Stimulated activated CD8-positive, alpha-beta memory T cell treated with anti-CD3 and anti-CD28 coated beads, Interleukin-12 subunit alpha, Interleukin-12 subunit beta, amount 100 ng/mL, for 4 hours (primary cell): ENCODE results near the gene LRGUK.

Experiments used
- DNase-seq: peaks from one replicate; pipeline ENCODE4 v3.0.0-alpha.2; 2020; ENCODE audit warnings: low read depth

Gene LRGUK

GRCh38 chr7:134126146-134126545, 994 bp upstream of the LRGUK start:
- DNase-seq, result no peak

DNA sequence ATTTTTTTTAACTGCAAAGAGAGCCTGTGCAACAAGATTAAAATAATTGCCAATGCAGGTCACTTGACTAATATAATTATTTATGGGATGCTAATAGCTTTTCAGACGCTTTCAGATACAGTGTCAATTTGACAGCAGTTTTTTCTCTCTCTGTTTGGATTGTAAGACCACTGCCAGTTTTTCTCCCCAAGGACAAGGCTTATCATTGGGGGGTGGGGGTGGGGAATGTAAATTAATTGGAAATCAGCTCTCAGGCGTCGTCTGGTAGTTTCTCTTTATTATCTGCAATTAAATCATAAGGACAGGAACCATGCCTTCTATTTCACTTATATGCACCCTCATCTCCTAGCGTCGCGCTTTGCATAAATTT, 559 bp upstream of the LRGUK start:
- DNase-seq, result no peak

DNA sequence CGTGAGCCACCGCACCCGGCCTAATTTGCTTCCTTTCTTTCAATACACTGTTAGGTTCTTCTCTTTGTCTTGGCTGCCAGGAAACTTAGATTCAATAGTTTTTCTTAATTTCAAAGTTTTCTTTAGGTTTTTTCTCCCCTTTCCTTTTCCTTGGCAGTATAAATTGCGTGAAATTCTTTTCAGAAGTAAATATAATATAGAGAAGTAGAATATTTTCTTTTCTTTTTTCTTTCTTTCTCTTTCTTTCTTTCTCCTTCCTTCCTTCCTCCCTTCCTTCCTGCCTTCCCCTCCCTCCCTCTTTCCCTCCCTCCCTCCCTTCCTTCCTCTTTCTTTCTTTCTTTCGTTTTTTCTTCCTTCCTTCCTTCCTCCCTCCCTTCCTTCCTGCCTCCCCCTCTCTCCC, 1.7 kb downstream of the LRGUK start:
- DNase-seq, result no peak

DNA sequence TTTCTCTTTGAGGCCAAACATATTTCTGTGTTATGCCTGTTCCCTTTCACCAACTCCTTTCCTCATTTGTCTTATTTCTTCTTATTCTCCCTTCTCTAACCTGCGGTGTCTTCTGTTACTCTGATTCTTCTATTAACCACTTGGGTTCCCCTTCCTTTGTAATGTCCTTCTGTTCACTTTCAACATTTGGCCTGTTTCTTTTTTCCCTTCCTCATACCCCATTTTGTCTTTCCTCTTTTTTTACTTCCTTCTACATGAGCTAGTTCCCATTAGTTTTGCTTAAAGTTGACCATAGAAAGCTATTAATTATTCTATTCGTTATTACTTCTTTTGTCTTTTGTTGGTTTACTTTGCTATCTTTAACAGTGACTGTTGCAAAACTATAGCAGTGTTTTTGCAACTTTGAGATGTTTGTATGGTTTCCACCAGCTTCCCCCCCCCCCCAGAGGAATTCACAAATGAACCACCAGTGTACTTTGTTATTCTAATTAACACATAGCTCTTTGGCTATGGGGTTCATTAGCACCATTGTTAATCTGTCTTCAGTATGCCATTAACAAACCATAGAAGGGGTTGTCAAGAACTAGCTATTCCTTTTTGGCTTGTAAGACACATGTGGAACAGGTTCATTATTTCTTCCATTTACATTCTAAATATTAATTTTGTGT, 2.9 kb downstream of the LRGUK start:
- DNase-seq, result no peak

DNA sequence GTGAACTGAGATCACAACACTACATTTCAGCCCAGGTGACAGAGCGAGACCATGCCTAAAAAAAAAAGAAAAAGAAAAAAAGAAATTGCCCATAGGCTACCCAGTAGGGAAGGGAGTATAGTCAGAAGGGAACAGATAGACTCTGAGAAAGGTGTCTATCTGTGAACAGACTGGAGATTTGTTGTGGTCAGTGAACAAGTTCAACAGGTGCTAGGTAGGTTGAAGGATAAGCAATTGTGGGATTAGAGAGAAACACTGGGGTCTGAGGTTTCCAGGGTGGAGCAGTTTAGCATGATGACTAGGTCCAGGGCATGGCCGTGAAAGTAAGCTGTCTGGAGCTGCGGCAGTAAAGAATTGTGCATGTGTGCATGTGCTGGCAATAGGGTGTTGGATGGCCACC, 6.9 kb downstream of the LRGUK start:
- no peak for DNase-seq

- DNase-seq, result peak; percentile 3
Measured at GRCh38 chr7:134140889-134141867, 14.0 kb downstream of the LRGUK start.

- no peak for DNase-seq
Measured at GRCh38 chr7:134141868-134142264, 14.7 kb downstream of the LRGUK start.

GRCh38 chr7:134153493-134154136, 26.5 kb downstream of the LRGUK start:
- DNase-seq, result no peak

DNA sequence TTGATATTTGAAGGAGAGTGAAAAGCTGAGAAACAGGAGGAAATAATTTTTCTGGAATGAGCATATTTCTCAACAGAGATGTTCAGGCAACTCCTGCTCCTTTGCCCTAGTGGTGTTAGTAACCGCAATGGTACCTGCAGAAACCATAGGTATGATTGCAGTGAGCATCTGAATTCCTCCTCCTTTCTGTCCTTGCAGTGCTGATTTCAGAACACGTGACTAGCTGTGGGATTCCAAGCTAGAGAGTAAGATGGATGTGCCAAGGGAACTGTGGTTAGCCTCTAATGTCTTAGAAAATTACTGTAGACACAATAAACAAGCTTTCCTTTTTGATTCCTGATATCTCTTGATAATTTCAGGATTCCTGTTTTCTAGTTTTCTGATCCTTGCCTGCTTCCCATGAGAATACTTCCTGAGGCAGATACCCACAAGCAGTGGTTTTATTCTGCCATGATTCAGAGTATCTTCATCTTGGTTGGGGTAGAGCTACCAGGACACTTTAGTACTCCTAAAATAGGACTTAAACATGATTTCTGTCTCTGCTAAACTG, 27.5 kb downstream of the LRGUK start:
- DNase-seq, result no peak

DNA sequence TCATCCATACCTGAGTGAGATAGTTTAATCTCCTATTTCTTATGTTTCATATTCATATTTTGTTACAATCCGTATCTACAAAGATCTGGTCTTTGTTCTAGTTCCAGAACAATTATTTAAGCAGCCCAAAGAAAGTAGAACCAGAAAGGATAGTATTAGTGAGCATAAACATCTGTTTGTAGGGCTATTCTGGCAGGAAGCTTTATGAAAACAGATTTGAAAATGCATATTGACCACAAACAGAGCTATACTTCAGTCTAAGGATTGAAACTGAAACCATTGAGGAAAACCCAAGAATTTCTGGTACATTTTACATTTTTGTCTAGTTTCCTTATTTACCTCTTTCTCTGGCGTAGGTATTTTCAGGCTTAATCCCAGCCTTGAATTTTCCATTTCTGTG, 28.1 kb downstream of the LRGUK start:
- no peak for DNase-seq

DNA sequence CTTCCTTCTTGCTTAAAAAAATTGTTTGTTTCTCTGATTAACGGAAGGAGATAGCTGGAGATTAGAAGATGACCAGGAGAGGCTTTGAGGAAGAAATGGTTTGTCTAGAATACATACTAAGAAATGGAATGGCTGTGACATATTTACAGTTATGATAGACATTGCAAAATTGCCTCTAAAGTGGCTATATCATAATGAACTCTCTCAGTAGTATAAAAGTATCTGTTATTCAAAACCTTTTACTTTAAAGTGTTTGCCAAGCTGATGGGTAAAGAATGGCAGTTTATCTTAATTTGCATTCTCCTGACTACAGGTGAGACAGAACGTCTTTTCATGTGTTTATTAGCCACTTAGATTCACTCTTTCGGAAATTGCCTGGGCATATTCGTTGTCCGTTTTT, 28.7 kb downstream of the LRGUK start:
- DNase-seq, result no peak

DNA sequence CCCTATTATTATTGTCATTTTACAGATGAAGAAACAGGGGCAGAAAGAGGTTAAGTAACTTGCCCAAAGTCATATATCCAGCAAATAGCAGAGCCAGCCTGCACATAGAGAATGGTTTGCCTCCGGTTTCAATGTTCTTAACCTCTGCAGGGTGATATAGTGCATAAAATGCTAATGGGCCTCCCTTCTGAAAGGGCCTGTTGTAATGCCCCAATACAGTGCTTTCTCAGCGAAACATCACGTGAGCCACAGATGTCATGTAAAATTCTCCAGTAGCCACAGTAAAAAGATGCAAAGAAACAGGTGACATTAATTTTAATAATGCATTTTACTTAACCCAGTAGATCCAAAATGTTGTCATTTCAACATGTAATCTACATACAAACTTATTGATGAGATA, 38.1 kb downstream of the LRGUK start:
- no peak for DNase-seq

DNA sequence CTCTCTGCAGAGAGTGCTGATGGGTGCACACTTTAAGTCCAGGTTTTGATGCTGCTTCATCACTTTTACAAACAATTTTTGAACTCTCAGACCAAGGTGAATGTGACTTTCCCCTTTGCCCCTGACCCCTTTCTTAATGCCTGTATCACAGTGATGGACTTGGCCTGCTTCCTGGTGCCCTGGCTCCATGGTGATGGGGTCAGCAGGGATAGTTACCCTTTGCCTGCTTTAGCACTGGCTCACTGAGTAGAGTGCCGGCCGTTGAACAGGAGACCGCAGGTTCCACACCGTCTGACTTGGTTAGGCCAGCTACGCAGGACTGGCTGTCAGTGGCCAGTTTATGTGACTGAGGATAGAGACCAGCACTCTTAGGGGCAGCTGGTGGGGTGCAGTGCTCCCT, 40.1 kb downstream of the LRGUK start:
- no peak for DNase-seq

GRCh38 chr7:134167841-134168240, 40.7 kb downstream of the LRGUK start:
- DNase-seq, result no peak

DNA sequence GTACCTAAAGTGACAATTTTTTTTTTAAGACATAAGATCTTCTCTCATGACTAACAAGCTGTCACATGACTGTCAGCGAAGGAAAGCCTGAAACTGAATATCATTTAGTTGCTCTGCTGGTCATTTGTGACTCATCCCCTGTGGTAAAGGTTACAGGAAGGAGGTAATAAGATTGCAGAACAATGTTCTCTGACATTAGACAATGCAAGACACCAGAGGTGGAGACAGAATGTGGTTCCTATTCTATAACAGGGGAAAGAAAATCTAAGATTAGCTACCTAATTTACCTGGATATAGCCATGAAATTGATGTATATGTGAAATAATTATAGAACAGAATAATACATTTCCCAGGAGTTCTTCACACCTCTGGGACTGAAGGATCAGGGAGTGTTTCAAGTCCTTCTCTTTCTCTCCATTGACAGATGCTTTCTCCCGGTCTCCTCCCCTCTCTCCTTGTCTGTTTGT, 47.7 kb downstream of the LRGUK start:
- no peak for DNase-seq

- no peak for DNase-seq
Measured at GRCh38 chr7:134175334-134176036, 48.3 kb downstream of the LRGUK start.

DNA sequence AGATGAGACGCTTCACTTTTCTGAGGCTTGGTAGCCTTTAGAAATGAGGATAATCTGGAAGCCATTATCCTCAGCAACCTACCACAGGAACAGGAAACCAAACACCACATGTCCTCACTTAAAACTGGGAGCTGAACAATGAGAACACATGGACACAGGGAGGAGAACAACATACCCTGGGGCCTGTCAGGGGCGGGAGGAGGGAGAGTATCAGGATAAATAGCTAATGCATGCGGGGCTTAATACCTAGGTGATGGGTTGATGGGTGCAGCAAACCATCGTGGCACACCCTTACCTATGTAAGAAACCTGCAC, 48.9 kb downstream of the LRGUK start:
- DNase-seq, result no peak

DNA sequence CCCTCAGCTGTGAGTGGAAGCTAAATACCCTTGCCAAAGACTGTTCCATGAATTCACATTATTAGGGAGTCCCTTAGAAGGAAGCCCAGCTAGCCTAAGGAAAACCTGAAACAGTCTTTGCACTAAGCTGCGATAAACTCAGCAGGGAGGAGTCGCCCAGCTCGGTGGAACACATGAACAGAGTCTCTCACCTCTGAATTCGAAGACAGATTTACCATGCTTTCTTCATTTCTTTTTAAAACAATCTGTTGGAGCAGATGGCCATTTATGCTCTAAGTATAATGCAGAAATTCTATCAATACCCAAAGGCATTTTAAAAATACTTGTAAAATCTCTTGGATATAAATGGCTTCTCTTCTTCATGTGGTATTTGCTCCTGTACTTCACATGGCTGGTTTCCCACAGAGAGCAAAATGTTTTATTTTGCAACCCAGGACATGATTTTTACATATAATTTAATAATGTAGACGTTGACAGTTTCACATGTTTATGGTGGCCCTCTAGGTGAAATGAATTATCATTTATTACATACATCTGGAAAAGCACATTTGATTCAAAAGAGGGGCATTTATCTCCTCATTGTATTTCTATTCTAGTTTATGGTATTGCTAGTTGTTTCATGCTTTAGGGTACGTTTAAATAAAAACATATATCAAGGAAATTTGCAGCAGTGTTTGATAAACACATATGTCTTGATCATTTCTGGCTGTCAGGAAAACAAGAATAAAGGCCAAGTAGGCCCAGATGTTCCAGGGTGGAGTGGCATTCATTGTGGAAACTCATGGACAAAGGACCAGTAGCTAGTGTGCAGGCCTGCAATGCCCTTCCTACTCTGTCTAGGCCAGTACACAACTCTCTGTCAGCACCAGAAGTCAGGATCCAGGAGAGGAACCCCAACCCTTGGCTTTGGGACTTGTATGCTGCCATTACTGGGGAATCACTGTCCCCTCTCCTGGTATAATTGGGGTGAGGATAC, 52.2 kb downstream of the LRGUK start:
- no peak for DNase-seq

GRCh38 chr7:134180376-134180775, 53.2 kb downstream of the LRGUK start:
- no peak for DNase-seq

- no peak for DNase-seq
Measured at GRCh38 chr7:134182078-134182477, 54.9 kb downstream of the LRGUK start.

DNA sequence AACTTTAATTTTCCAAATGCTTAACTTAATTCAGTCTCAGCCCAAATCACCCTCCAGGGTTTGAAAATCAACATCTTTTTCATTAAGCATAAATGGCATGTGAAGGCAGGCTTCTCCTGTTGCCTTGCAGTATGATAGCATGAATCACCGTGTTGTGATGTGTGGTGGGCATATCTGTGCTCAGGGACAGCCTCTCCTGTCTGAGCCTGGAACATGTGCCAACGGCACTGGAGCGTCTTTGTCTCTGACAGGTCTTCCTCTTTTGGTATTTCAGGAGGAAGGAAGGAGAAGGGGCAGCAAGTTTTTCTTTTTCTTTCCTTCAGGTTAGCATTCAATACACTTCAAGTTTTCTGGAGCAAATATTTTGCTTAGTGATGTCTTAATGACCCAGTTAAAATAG, 57.6 kb downstream of the LRGUK start:
- DNase-seq, result no peak
